ENCODE results near the gene INPP4A.

DNA sequence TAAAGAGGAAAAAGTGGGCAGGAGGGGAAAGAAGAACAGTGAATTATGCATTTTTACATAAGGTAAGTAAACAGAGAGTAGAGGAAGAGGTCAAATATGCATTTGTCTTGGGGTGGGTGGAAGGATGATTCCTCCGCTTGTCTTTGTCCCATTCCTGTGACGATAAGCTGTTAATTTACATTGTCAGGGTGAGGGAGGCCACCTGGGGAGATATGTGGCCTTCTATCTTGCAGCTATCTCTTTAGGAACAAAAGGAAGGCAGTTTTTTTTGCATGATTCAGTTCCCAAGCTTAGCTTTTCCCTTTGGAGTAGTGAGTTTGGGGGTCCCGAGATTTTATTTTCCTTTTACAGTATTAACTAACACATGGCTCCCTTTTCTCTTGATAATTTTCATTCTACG is 2.2 kb upstream of the INPP4A start:
- TF ChIP-seq, protein P1, sequence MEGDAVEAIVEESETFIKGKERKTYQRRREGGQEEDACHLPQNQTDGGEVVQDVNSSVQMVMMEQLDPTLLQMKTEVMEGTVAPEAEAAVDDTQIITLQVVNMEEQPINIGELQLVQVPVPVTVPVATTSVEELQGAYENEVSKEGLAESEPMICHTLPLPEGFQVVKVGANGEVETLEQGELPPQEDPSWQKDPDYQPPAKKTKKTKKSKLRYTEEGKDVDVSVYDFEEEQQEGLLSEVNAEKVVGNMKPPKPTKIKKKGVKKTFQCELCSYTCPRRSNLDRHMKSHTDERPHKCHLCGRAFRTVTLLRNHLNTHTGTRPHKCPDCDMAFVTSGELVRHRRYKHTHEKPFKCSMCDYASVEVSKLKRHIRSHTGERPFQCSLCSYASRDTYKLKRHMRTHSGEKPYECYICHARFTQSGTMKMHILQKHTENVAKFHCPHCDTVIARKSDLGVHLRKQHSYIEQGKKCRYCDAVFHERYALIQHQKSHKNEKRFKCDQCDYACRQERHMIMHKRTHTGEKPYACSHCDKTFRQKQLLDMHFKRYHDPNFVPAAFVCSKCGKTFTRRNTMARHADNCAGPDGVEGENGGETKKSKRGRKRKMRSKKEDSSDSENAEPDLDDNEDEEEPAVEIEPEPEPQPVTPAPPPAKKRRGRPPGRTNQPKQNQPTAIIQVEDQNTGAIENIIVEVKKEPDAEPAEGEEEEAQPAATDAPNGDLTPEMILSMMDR (IDR thresholded peaks at IDR 0.05), result no peak
- TF ChIP-seq POLR2A (IDR thresholded peaks at IDR 0.05), result no peak

Measured in esophagus squamous epithelium (tissue), 4 donors.